Measurements from ENCODE around the gene CORO6.

Gene CORO6

GRCh38 chr17:29616300-29617048, 6.2 kb downstream of the CORO6 start:
- peak overlapping the region; percentile 9 to 11 for H3K27ac ChIP-seq
- peak overlapping the region; percentile 32 to 47 for H3K4me3 ChIP-seq
- H3K36me3 ChIP-seq = no peaks in the 10 kb centered on the region
- peaks cover 0 to 6% of the 10 kb centered on the region in 2 donors for H3K27me3 ChIP-seq
- no peak for TF ChIP-seq CTCF (IDR thresholded peaks at IDR 0.05)
- DNase-seq = peak in 1 of 2 donors; percentile 70
- H3K4me1 ChIP-seq = peaks cover 0 to 87% (median 70%) of the 10 kb centered on the region in 4 donors
- no peaks in the 10 kb centered on the region for H3K9me3 ChIP-seq
- intact Hi-C loops (cut with DNase I; ENCODE audit: low total_unique reads) = no loop called here

DNA sequence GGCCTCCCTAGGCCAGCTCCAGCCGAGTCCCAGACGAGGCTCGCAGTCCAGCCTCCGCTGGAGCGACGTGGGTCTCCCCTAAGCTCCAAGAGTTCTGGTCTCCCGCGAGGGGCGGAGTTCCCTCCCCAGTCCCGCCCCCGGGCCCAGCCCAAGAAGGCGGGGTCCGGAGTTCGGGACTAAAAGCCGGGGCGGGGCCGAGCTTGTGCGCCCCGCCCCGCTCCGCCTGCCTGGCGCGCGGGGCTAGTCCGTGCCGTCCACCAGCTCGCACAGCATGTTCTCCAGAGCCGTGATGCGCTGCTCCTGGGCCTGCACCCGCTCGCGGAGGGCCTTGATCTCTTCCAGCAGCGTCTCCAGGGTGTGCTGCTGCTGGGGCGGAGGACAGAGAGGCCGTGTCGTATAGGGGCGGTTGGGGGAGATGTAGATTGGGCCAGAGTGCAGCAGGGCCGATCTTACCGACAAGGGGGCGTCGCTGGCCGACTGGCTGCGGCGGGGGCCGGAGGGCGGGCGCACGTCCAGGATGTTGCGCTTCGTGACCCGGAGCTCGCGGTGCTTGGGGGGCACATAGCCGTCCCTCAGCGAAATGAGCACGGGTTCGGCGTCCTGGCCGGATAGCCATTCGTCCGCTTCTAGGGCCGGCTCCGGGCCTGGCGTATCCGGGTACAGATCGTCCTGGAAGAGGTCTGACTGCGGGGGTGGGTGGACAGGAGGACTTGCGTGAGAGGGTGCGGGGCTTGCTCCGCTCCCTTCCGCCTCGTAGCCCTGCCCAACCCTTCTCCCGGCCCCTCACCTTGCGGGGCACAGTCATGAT, 7.0 kb downstream of the CORO6 start:
- Histone ChIP-seq H3K36me3 (no peaks in the 10 kb centered on the region), H3K4me1 (peaks cover 0 to 80% (median 66%) of the 10 kb centered on the region in 4 donors), H3K4me3 (peak overlapping the region; percentile 32 to 47), H3K27ac (peak overlapping the region; percentile 9 to 11), H3K27me3 (peaks cover 0 to 6% of the 10 kb centered on the region in 2 donors), H3K9me3 (no peaks in the 10 kb centered on the region)
- intact Hi-C loops (cut with DNase I; ENCODE audit: low total_unique reads) = no loop called here
- DNase-seq = peak; percentile 88 to 93
- TF ChIP-seq CTCF (IDR thresholded peaks at IDR 0.05) = no peak

DNA sequence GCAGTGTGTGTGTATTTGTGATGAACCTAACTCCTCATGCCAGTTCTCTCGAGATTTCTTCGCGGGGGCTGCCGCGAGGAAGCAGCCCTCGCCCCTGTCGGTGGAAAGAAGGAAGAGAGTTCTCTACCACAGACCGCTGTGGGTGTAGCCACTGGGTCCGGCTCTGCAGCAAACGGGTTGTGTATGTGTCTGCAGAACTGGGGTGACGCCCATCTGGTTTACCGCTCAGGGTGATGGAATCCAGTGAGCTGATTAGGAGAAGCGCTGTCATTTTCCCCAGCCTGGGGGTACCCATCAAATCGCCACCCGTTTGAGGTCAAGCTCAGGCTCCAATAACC, 7.7 kb downstream of the CORO6 start:
- Histone ChIP-seq H3K4me1 (peaks cover 0 to 73% (median 66%) of the 10 kb centered on the region in 4 donors), H3K27me3 (peaks cover 0 to 6% of the 10 kb centered on the region in 2 donors), H3K27ac (no peak overlapping the region), H3K4me3 (peak overlapping the region in 1 of 2 donors; percentile 47), H3K36me3 (no peaks in the 10 kb centered on the region), H3K9me3 (no peaks in the 10 kb centered on the region)
- intact Hi-C loops (cut with DNase I; ENCODE audit: low total_unique reads) = no loop called here
- no peak for TF ChIP-seq CTCF (IDR thresholded peaks at IDR 0.05)
- DNase-seq = no peak

- peaks cover 0 to 6% of the 10 kb centered on the region in 2 donors for H3K27me3 ChIP-seq
- no peak overlapping the region for H3K4me3 ChIP-seq
- intact Hi-C loops (cut with DNase I; ENCODE audit: low total_unique reads) = loop anchor here (5.0 kb wide), 1 partner anchor 37 kb away; no protein-coding TSS in a partner anchor
- no peaks in the 10 kb centered on the region for H3K9me3 ChIP-seq
- no peak for TF ChIP-seq CTCF (IDR thresholded peaks at IDR 0.05)
- no peaks in the 10 kb centered on the region for H3K36me3 ChIP-seq
- H3K4me1 ChIP-seq = peaks cover 0 to 68% (median 63%) of the 10 kb centered on the region in 4 donors
- DNase-seq = no peak
- H3K27ac ChIP-seq = no peak overlapping the region
Observed at GRCh38 chr17:29614349-29615047, 8.2 kb downstream of the CORO6 start.

GRCh38 chr17:29613856-29614255, 8.9 kb downstream of the CORO6 start:
- Histone ChIP-seq H3K27ac (peak overlapping the region in 1 of 2 donors; percentile 59), H3K27me3 (peaks cover 0 to 6% of the 10 kb centered on the region in 2 donors), H3K9me3 (no peaks in the 10 kb centered on the region), H3K36me3 (no peaks in the 10 kb centered on the region), H3K4me3 (peak overlapping the region; percentile 28 to 49), H3K4me1 (peaks cover 0 to 62% (median 57%) of the 10 kb centered on the region in 4 donors)
- intact Hi-C loops (cut with DNase I; ENCODE audit: low total_unique reads) = loop anchor here (5.0 kb wide), 1 partner anchor 37 kb away; no protein-coding TSS in a partner anchor
- DNase-seq = peak in 1 of 2 donors; percentile 74
- no peak for TF ChIP-seq CTCF (IDR thresholded peaks at IDR 0.05)
